Measurements from ENCODE around the gene CHRD. TPM values are rescaled to one million over a fixed set of nuclear protein-coding genes. Genes with fewer than 3 reads are reported as not detected.

CHRD gene
- total RNA-seq, 1 experiment from 2014 or later, result 0.84 TPM

- in situ Hi-C loops (cut with HindIII; ENCODE audit: low pct_unique_long_range_greater_than_20kb, low sequenced_read_pairs), result loop anchor here (25.0 kb wide), 1 partner anchor 179 kb away; no protein-coding TSS in a partner anchor
- DNase-seq (ENCODE audit: low read depth), result no peak
These were observed 21.6 kb upstream of the CHRD start for GRCh38 chr3:184358124-184358767.

- in situ Hi-C loops (cut with HindIII; ENCODE audit: low pct_unique_long_range_greater_than_20kb, low sequenced_read_pairs), result loop anchor here (25.0 kb wide), 1 partner anchor 178 kb away; no protein-coding TSS in a partner anchor
- DNase-seq (ENCODE audit: low read depth), result no peak
These were observed 20.9 kb upstream of the CHRD start for GRCh38 chr3:184358921-184359350.

GRCh38 chr3:184359610-184360009, 20.2 kb upstream of the CHRD start:
- no peak for DNase-seq (ENCODE audit: low read depth)
- in situ Hi-C loops (cut with HindIII; ENCODE audit: low pct_unique_long_range_greater_than_20kb, low sequenced_read_pairs), result loop anchor here (25.0 kb wide), 1 partner anchor 178 kb away; no protein-coding TSS in a partner anchor

- no peak for DNase-seq (ENCODE audit: low read depth)
- in situ Hi-C loops (cut with HindIII; ENCODE audit: low pct_unique_long_range_greater_than_20kb, low sequenced_read_pairs), result loop anchor here (25.0 kb wide), 1 partner anchor 177 kb away; no protein-coding TSS in a partner anchor
These were observed 19.6 kb upstream of the CHRD start for GRCh38 chr3:184360070-184360928.

GRCh38 chr3:184360929-184361531, 18.8 kb upstream of the CHRD start:
- in situ Hi-C loops (cut with HindIII; ENCODE audit: low pct_unique_long_range_greater_than_20kb, low sequenced_read_pairs), result loop anchor here (25.0 kb wide), 1 partner anchor 176 kb away; no protein-coding TSS in a partner anchor
- DNase-seq (ENCODE audit: low read depth), result no peak

- DNase-seq (ENCODE audit: low read depth), result peak; percentile 78
- in situ Hi-C loops (cut with HindIII; ENCODE audit: low pct_unique_long_range_greater_than_20kb, low sequenced_read_pairs), result loop anchor here (25.0 kb wide), 1 partner anchor 176 kb away; no protein-coding TSS in a partner anchor
These were observed 18.3 kb upstream of the CHRD start, which contains the start of the genes CLCN2 and POLR2H for GRCh38 chr3:184361532-184361931. TSS of gene CLCN2 (minus strand) at chr3:184361605. CDS start at chr3:184361479, 126 bp downstream. TSS of gene POLR2H (plus strand) at chr3:184361710. CDS start at chr3:184363493, 1,783 bp downstream.

GRCh38 chr3:184361932-184362667, 17.8 kb upstream of the CHRD start:
- in situ Hi-C loops (cut with HindIII; ENCODE audit: low pct_unique_long_range_greater_than_20kb, low sequenced_read_pairs), result loop anchor here (25.0 kb wide), 1 partner anchor 175 kb away; no protein-coding TSS in a partner anchor
- DNase-seq (ENCODE audit: low read depth), result peak; percentile 73

GRCh38 chr3:184362668-184363546, 16.9 kb upstream of the CHRD start:
- in situ Hi-C loops (cut with HindIII; ENCODE audit: low pct_unique_long_range_greater_than_20kb, low sequenced_read_pairs), result loop anchor here (25.0 kb wide), 1 partner anchor 174 kb away; no protein-coding TSS in a partner anchor
- DNase-seq (ENCODE audit: low read depth), result peak; percentile 97

GRCh38 chr3:184366619-184367289, 13.1 kb upstream of the CHRD start:
- in situ Hi-C loops (cut with HindIII; ENCODE audit: low pct_unique_long_range_greater_than_20kb, low sequenced_read_pairs), result loop anchor here (25.0 kb wide), 1 partner anchor 171 kb away; no protein-coding TSS in a partner anchor
- no peak for DNase-seq (ENCODE audit: low read depth)

- no peak for DNase-seq (ENCODE audit: low read depth)
- in situ Hi-C loops (cut with HindIII; ENCODE audit: low pct_unique_long_range_greater_than_20kb, low sequenced_read_pairs), result loop anchor here (25.0 kb wide), 1 partner anchor 169 kb away; no protein-coding TSS in a partner anchor
These were observed 11.7 kb upstream of the CHRD start for GRCh38 chr3:184368116-184368515.

GRCh38 chr3:184368586-184369183, 11.2 kb upstream of the CHRD start:
- no peak for DNase-seq (ENCODE audit: low read depth)
- in situ Hi-C loops (cut with HindIII; ENCODE audit: low pct_unique_long_range_greater_than_20kb, low sequenced_read_pairs), result loop anchor here (25.0 kb wide), 1 partner anchor 169 kb away; no protein-coding TSS in a partner anchor

GRCh38 chr3:184371570-184372018, 8.3 kb upstream of the CHRD start:
- in situ Hi-C loops (cut with HindIII; ENCODE audit: low pct_unique_long_range_greater_than_20kb, low sequenced_read_pairs), result loop anchor here (25.0 kb wide), 1 partner anchor 166 kb away; no protein-coding TSS in a partner anchor
- DNase-seq (ENCODE audit: low read depth), result peak; percentile 70

- in situ Hi-C loops (cut with HindIII; ENCODE audit: low pct_unique_long_range_greater_than_20kb, low sequenced_read_pairs), result loop anchor here (25.0 kb wide), 1 partner anchor 165 kb away; no protein-coding TSS in a partner anchor
These were observed 7.5 kb upstream of the CHRD start for GRCh38 chr3:184372296-184372821.

GRCh38 chr3:184372911-184373310, 6.9 kb upstream of the CHRD start:
- in situ Hi-C loops (cut with HindIII; ENCODE audit: low pct_unique_long_range_greater_than_20kb, low sequenced_read_pairs), result loop anchor here (25.0 kb wide), 1 partner anchor 164 kb away; no protein-coding TSS in a partner anchor
- DNase-seq (ENCODE audit: low read depth), result no peak

More at GRCh38 chr3:184372296-184372821, 7.5 kb upstream of the CHRD start:
- no peak for DNase-seq (ENCODE audit: low read depth)

GRCh38 chr3:184373422-184373821, 6.4 kb upstream of the CHRD start:
- in situ Hi-C loops (cut with HindIII; ENCODE audit: low pct_unique_long_range_greater_than_20kb, low sequenced_read_pairs), result loop anchor here (25.0 kb wide), 1 partner anchor 164 kb away; no protein-coding TSS in a partner anchor
- DNase-seq (ENCODE audit: low read depth), result no peak

Measured in Caki2 (cell line).